OCI-LY7 (cell line): ENCODE measurements around the gene CACNA1H.

Source experiments
- CTCF ChIP-seq: fragments of 200-600 bp; sonication (generic); conservative IDR thresholded peaks from 2 replicates; pipeline ENCODE4 v1.5.1; 2014; ENCODE audit warnings: mild to moderate bottlenecking, antibody characterized with exemption, low read length, moderate library complexity, mixed read lengths
- EZH2phosphoT487 ChIP-seq: fragments of 200-600 bp; sonication (generic); IDR thresholded peaks from 2 replicates; pipeline ENCODE4 v1.6.1; 2018; ENCODE audit warnings: low read depth, borderline replicate concordance, mild to moderate bottlenecking, mixed run types, antibody characterized with exemption, low read length, moderate library complexity, mixed read lengths

GRCh38 chr16:1158456-1159324 lies 5.8 kb downstream of the CACNA1H start:
- no peak for TF ChIP-seq CTCF
- no peak for TF ChIP-seq EZH2phosphoT487
